H9 (cell line): ENCODE measurements around the gene JAKMIP3. TPM values are rescaled to one million over a fixed set of nuclear protein-coding genes. Genes with fewer than 3 reads are reported as not detected.

Experiments
- DNase-seq: peaks from one replicate; pipeline ENCODE4 v3.0.0-alpha.2; 2017
- H2AFZ ChIP-seq: one replicate; pipeline ENCODE4 v1.6.1; 2013; ENCODE audit warnings: mild to moderate bottlenecking, low read length, control low read depth, moderate library complexity
- H2AK5ac ChIP-seq: 2 replicates; pipeline ENCODE4 v1.6.1; 2013; ENCODE audit warnings: low read length, control low read depth, mixed read lengths; ENCODE audit not compliant: insufficient read length
- H2BK120ac ChIP-seq: one replicate; pipeline ENCODE4 v1.6.1; 2013; ENCODE audit warnings: low read depth, mild to moderate bottlenecking, low read length, control low read depth, inconsistent platforms; ENCODE audit not compliant: poor library complexity, severe bottlenecking
- H2BK12ac ChIP-seq: 2 replicates; pipeline ENCODE4 v1.6.1; 2013; ENCODE audit warnings: low read length, control low read depth, mixed read lengths, low read depth; ENCODE audit not compliant: insufficient read length
- H2BK15ac ChIP-seq: 2 replicates; pipeline ENCODE4 v1.6.1; 2013; ENCODE audit warnings: low read depth, low read length, control low read depth
- H2BK20ac ChIP-seq: one replicate; pipeline ENCODE4 v1.6.1; 2013; ENCODE audit warnings: low read depth, mild to moderate bottlenecking, low read length, control low read depth, inconsistent platforms; ENCODE audit not compliant: poor library complexity, severe bottlenecking
- H2BK5ac ChIP-seq: 2 replicates; pipeline ENCODE4 v1.6.1; 2013; ENCODE audit warnings: low read length, control low read depth, mixed read lengths; ENCODE audit not compliant: insufficient read length
- H3K14ac ChIP-seq: 2 replicates; pipeline ENCODE4 v1.6.1; 2013; ENCODE audit warnings: low read length, control low read depth; ENCODE audit not compliant: insufficient read depth
- H3K18ac ChIP-seq: 2 replicates; pipeline ENCODE4 v1.6.1; 2013; ENCODE audit warnings: low read depth, mild to moderate bottlenecking, mixed read lengths, low read length, control low read depth; ENCODE audit not compliant: insufficient read length
- H3K23ac ChIP-seq: 2 replicates; pipeline ENCODE4 v1.6.1; 2013; ENCODE audit warnings: low read length, control low read depth, mixed read lengths, low read depth; ENCODE audit not compliant: insufficient read length
- H3K23me2 ChIP-seq: 2 replicates; pipeline ENCODE4 v1.6.1; 2013; ENCODE audit warnings: low read depth, mild to moderate bottlenecking, mixed read lengths, low read length, control low read depth; ENCODE audit not compliant: insufficient read length, poor library complexity, severe bottlenecking
- H3K27ac ChIP-seq: 2 replicates; pipeline ENCODE4 v1.5.1; 2013; ENCODE audit warnings: low read length, control low read depth, mixed read lengths, low read depth; ENCODE audit not compliant: insufficient read length
- H3K27me3 ChIP-seq: 2 replicates; pipeline ENCODE4 v1.6.1; 2013; ENCODE audit warnings: low read length, control low read depth, inconsistent platforms; ENCODE audit not compliant: insufficient read depth
- H3K4ac ChIP-seq: 2 replicates; pipeline ENCODE4 v1.6.1; 2013; ENCODE audit warnings: low read depth, mild to moderate bottlenecking, control low read depth, inconsistent platforms, low read length, moderate library complexity
- H3K4me1 ChIP-seq: 2 replicates; pipeline ENCODE4 v1.6.1; 2013; ENCODE audit warnings: low read length, control low read depth, inconsistent platforms; ENCODE audit not compliant: insufficient read depth
- H3K4me2 ChIP-seq: 2 replicates; pipeline ENCODE4 v1.6.1; 2013; ENCODE audit warnings: low read length, control low read depth, mixed read lengths; ENCODE audit not compliant: insufficient read length, insufficient read depth
- H3K56ac ChIP-seq: 2 replicates; pipeline ENCODE4 v1.6.1; 2013; ENCODE audit warnings: low read depth, mild to moderate bottlenecking, mixed read lengths, low read length, control low read depth; ENCODE audit not compliant: insufficient read length
- H3K79me1 ChIP-seq: 2 replicates; pipeline ENCODE4 v1.6.1; 2013; ENCODE audit warnings: low read depth, mild to moderate bottlenecking, moderate library complexity, low read length, control low read depth, inconsistent platforms; ENCODE audit not compliant: insufficient read depth, poor library complexity, severe bottlenecking
- H3K79me2 ChIP-seq: 2 replicates; pipeline ENCODE4 v1.6.1; 2013; ENCODE audit warnings: low read length, control low read depth, inconsistent platforms; ENCODE audit not compliant: insufficient read depth
- H3K9ac ChIP-seq: 2 replicates; pipeline ENCODE4 v1.6.1; 2013; ENCODE audit warnings: low read length, control low read depth, mixed read lengths; ENCODE audit not compliant: insufficient read length; ENCODE audit errors: extremely low read depth
- H3K9me3 ChIP-seq: one replicate; pipeline ENCODE4 v1.6.1; 2013; ENCODE audit warnings: low read depth, low read length, inconsistent platforms; ENCODE audit not compliant: control insufficient read depth
- H3T11ph ChIP-seq: one replicate; pipeline ENCODE4 v1.6.1; 2013; ENCODE audit warnings: mild to moderate bottlenecking, low read length, control low read depth, inconsistent platforms
- H4K20me1 ChIP-seq: one replicate; pipeline ENCODE4 v1.6.1; 2013; ENCODE audit not compliant: control insufficient read depth, insufficient read length, insufficient read depth
- H4K5ac ChIP-seq: 2 replicates; pipeline ENCODE4 v1.6.1; 2013; ENCODE audit warnings: low read depth, mild to moderate bottlenecking, mixed read lengths, low read length, control low read depth; ENCODE audit not compliant: insufficient read length
- H4K8ac ChIP-seq: replicated peaks from 2 replicates; pipeline ENCODE4 v1.6.1; 2013; ENCODE audit warnings: low read length, control low read depth, mixed read lengths, low read depth; ENCODE audit not compliant: insufficient read length
- H4K91ac ChIP-seq: 2 replicates; pipeline ENCODE4 v1.6.1; 2013; ENCODE audit warnings: low read depth, mild to moderate bottlenecking, moderate library complexity, mixed read lengths, low read length, control low read depth; ENCODE audit not compliant: insufficient read length
- H3K27ac Mint-ChIP-seq, 3 experiments: 2 replicates in 2 of 3; 3 replicates in 1 of 3; pipeline ENCODE4 v1.8.0; 2020 to 2021; ENCODE audit warnings: mixed read lengths in 3 of 3, mild to moderate bottlenecking in 1 of 3, moderate library complexity in 1 of 3
- H3K27me3 Mint-ChIP-seq: 2 replicates; pipeline ENCODE4 v1.8.0; 2021; ENCODE audit warnings: low read depth, mild to moderate bottlenecking, moderate library complexity, mixed read lengths
- H3K36me3 Mint-ChIP-seq, 3 experiments: 2 replicates in 2 of 3; 3 replicates in 1 of 3; pipeline ENCODE4 v1.8.0; 2020 to 2021; ENCODE audit warnings: low read depth in 3 of 3, mixed read lengths in 3 of 3; ENCODE audit not compliant: insufficient read depth in 1 of 3
- H3K4me1 Mint-ChIP-seq, 2 experiments: 2 replicates each; pipeline ENCODE4 v1.8.0; 2020; ENCODE audit warnings: mixed read lengths in 2 of 2
- H3K4me3 Mint-ChIP-seq, 2 experiments: 2 replicates in 1 of 2; 3 replicates in 1 of 2; pipeline ENCODE4 v1.8.0; 2020 to 2021; ENCODE audit warnings: mild to moderate bottlenecking in 2 of 2, mixed read lengths in 2 of 2, moderate library complexity in 1 of 2
- H3K9me3 Mint-ChIP-seq, 2 experiments: 2 replicates in 1 of 2; 3 replicates in 1 of 2; pipeline ENCODE4 v1.8.0; 2020; ENCODE audit warnings: mild to moderate bottlenecking in 2 of 2, mixed read lengths in 2 of 2, moderate library complexity in 1 of 2
- CTCF ChIP-seq: fragments of 200-600 bp; sonication (generic); conservative IDR thresholded peaks from 3 replicates; pipeline ENCODE4 v1.8.0; 2021; ENCODE audit warnings: antibody characterized with exemption, mild to moderate bottlenecking
- WGBS: extraction: QIAGEN DNeasy Blood & Tissue Kit; methylation state at CpG from one replicate; pipeline ENCODE4 v1.1.7; 2013; ENCODE audit warnings: missing lambda C conversion rate, low lambda C conversion rate, mixed read lengths; ENCODE audit not compliant: insufficient read length; ENCODE audit errors: extremely low coverage; 5-methylcytosine and 5-hydroxymethylcytosine counted together
- total RNA-seq: library from RNA; stranded (reverse); gene quantifications from 2 replicates; pipeline ENCODE4 v1.2.1, GENCODE V29; 2021

JAKMIP3 gene
- total RNA-seq, 1 experiment from 2014 or later = 0.50 TPM

- no peak overlapping the region for H3T11ph ChIP-seq
- no peak overlapping the region for H3K9ac ChIP-seq
- no peak overlapping the region for H4K5ac ChIP-seq
- H3K27ac Mint-ChIP-seq = no peak overlapping the region
- no peak overlapping the region for H2BK120ac ChIP-seq
- no peak overlapping the region for H3K27ac ChIP-seq
- H3K9me3 ChIP-seq = no peaks in the 10 kb centered on the region
- no peak overlapping the region for H2AFZ ChIP-seq
- no peaks in the 10 kb centered on the region for H3K23me2 ChIP-seq
- no peaks in the 10 kb centered on the region for H3K79me1 ChIP-seq
- H2AK5ac ChIP-seq = no peak overlapping the region
- H2BK20ac ChIP-seq = no peak overlapping the region
- H3K23ac ChIP-seq = no peak overlapping the region
- H3K27me3 Mint-ChIP-seq = no peaks in the 10 kb centered on the region
- H3K4me1 Mint-ChIP-seq = no peaks in the 10 kb centered on the region; a peak in 1 of 4 replicates
- no peak for DNase-seq
- H4K8ac ChIP-seq = no peak overlapping the region
- no CpG with 5 or more reads among the region's 14 CpGs for WGBS
- no peak overlapping the region for H2BK15ac ChIP-seq
- no peak overlapping the region for H3K18ac ChIP-seq
- no peak overlapping the region for H2BK5ac ChIP-seq
- H3K4me1 ChIP-seq = no peaks in the 10 kb centered on the region
- no peak overlapping the region for H3K56ac ChIP-seq
- no peaks in the 10 kb centered on the region for H3K27me3 ChIP-seq
- H3K14ac ChIP-seq = no peak overlapping the region; the same call in 1 of the 2 replicates
- no peak overlapping the region for H3K4me2 ChIP-seq
- no peaks in the 10 kb centered on the region for H3K79me2 ChIP-seq
- no peaks in the 10 kb centered on the region for H4K20me1 ChIP-seq
- H3K4me3 Mint-ChIP-seq = no peak overlapping the region
- no peak for TF ChIP-seq CTCF
- no peak overlapping the region for H4K91ac ChIP-seq
- H3K4ac ChIP-seq = no peak overlapping the region
- H3K9me3 Mint-ChIP-seq = no peaks in the 10 kb centered on the region
- H3K36me3 Mint-ChIP-seq = no peaks in the 10 kb centered on the region
- H2BK12ac ChIP-seq = no peak overlapping the region
Observed at GRCh38 chr10:132111121-132111731, 45.5 kb downstream of the JAKMIP3 start.
